ENCODE measurements around the gene PKN2.

DNA sequence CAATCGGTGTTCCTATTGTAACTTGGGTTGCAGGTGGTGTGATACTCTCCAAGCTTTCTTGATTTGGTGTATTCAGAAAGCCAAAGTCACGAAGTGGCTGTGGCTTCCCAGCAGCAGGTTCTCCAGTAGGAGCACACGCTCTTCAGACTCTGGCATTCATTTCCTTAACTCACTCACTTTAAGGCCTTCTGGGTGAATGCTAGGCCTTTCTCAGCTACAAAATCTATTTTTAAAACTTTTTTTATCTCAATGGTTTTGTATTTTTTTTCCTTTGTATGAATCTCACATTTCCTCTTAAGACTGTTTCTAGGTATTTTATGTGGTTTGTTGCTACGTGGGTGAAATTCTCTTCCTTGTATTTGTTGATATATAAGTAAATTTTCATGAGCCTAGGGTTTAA is 22.9 kb upstream of the PKN2 start:
- no peak for TF ChIP-seq CTCF (IDR thresholded peaks at IDR 0.05)
- TF ChIP-seq EZH2 (IDR thresholded peaks at IDR 0.05; ENCODE audit: borderline replicate concordance, insufficient read depth, low read depth, low read length, poor library complexity, severe bottlenecking) = no peak
